ENCODE measurements around the gene DOCK4. TPM values are rescaled to one million over a fixed set of nuclear protein-coding genes. Genes with fewer than 3 reads are reported as not detected.

Gene DOCK4
- total and polyA plus RNA-seq, 5 donors from 2014 or later, result 0.44 TPM; not detected in 4

DNA sequence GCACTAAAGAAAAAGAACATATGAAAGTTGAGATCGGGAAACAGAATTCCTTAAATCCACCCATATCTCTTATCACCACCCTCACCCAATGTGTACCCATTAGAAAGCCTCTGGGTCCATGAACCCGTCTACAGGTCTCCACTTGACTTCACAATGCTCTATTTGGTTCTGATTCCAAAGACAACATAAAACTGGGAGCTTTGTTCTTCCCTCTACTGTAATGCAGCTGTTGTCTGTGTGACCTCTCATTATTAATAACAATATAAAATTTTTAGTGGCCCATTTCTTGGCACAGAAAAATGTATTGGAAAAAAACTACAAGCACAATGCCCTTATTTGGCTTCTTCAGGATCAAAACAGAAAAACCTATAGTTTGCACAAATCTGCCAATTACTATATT, 30.0 kb downstream of the DOCK4 start:
- Mint-ChIP-seq H3K36me3 (no peaks in the 10 kb centered on the region), H3K9me3 (peaks cover 0 to 4% (median 0%) of the 10 kb centered on the region in 7 donors), H3K27me3 (peaks cover 21% of the 10 kb centered on the region), H3K4me3 (no peak overlapping the region), H3K4me1 (no peaks in the 10 kb centered on the region), H3K27ac (no peak overlapping the region)
- H3K4me3 ChIP-seq (ENCODE audit: low read depth, low read length), result no peak overlapping the region
- H3K36me3 ChIP-seq (ENCODE audit: control insufficient read depth, insufficient read depth, low read length), result no peaks in the 10 kb centered on the region
- peaks cover 17% of the 10 kb centered on the region for H3K27me3 ChIP-seq (ENCODE audit: control insufficient read depth, insufficient read depth, low read length)
- DNase-seq (no peak), ATAC-seq (ENCODE audit: low read depth in 2 of 2) (no peak)
- no peak overlapping the region for H3K27ac ChIP-seq (ENCODE audit: insufficient read depth, low read length, poor library complexity, severe bottlenecking)
- H3K9me3 ChIP-seq (ENCODE audit: control insufficient read depth in 2 of 2, low read length in 2 of 2), result peaks cover 0 to 2% of the 10 kb centered on the region in 2 experiments
- no peaks in the 10 kb centered on the region for H3K4me1 ChIP-seq (ENCODE audit: control insufficient read depth, insufficient read depth, low read length, poor library complexity, severe bottlenecking)

DNA sequence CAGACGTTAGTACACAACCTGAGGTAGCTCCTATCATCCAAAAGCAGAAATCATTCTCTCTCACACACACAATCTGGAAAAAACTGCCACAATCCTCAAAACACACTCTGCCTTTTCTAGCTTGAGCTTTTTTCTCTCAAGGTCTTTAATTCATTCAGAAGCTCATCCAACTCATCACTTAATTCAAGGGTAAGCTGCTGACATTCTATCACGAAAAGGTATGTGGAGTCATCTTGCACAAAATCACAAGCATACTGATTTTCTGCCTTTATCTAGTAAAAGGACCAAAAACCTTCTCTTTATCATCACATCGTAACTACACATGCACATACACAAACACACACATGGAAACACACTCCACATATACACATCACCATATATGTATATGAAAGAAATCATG, 32.0 kb downstream of the DOCK4 start:
- Mint-ChIP-seq H3K4me1 (no peaks in the 10 kb centered on the region), H3K27me3 (peaks cover 21% of the 10 kb centered on the region), H3K9me3 (peaks cover 0 to 4% (median 0%) of the 10 kb centered on the region in 7 donors), H3K4me3 (no peak overlapping the region), H3K27ac (no peak overlapping the region), H3K36me3 (no peaks in the 10 kb centered on the region)
- ATAC-seq (ENCODE audit: low read depth in 2 of 2) (no peak), DNase-seq (no peak)
- H3K9me3 ChIP-seq (ENCODE audit: control insufficient read depth in 2 of 2, low read length in 2 of 2), result peaks cover 0 to 2% of the 10 kb centered on the region in 2 experiments
- peaks cover 17% of the 10 kb centered on the region for H3K27me3 ChIP-seq (ENCODE audit: control insufficient read depth, insufficient read depth, low read length)
- no peaks in the 10 kb centered on the region for H3K4me1 ChIP-seq (ENCODE audit: control insufficient read depth, insufficient read depth, low read length, poor library complexity, severe bottlenecking)
- H3K36me3 ChIP-seq (ENCODE audit: control insufficient read depth, insufficient read depth, low read length), result no peaks in the 10 kb centered on the region
- H3K27ac ChIP-seq (ENCODE audit: insufficient read depth, low read length, poor library complexity, severe bottlenecking), result no peak overlapping the region
- H3K4me3 ChIP-seq (ENCODE audit: low read depth, low read length), result no peak overlapping the region

DNA sequence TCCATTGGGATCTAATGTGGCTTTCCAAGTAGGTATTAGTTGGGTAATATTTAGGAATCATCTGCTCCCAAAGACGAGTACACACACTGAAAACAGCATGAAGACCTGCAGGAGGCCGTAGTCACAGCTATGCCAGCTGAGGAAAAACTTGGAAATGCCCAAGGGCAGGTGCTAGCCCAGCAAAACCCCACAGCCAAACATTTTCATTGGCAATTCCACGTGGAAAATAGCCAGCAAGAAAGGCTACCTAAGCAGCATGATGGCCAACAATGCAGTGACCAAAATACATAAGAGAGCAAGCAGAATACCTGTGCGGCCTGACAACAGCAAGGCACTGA, 32.7 kb downstream of the DOCK4 start:
- peaks cover 0 to 4% (median 0%) of the 10 kb centered on the region in 7 donors for H3K9me3 Mint-ChIP-seq
- peaks cover 21% of the 10 kb centered on the region for H3K27me3 Mint-ChIP-seq
- Histone ChIP-seq H3K4me1 (ENCODE audit: control insufficient read depth, insufficient read depth, low read length, poor library complexity, severe bottlenecking) (no peaks in the 10 kb centered on the region), H3K27me3 (ENCODE audit: control insufficient read depth, insufficient read depth, low read length) (peaks cover 17% of the 10 kb centered on the region), H3K36me3 (ENCODE audit: control insufficient read depth, insufficient read depth, low read length) (no peaks in the 10 kb centered on the region), H3K27ac (ENCODE audit: insufficient read depth, low read length, poor library complexity, severe bottlenecking) (no peak overlapping the region), H3K9me3 (ENCODE audit: control insufficient read depth in 2 of 2, low read length in 2 of 2) (peaks cover 0 to 2% of the 10 kb centered on the region in 2 experiments), H3K4me3 (ENCODE audit: low read depth, low read length) (no peak overlapping the region)
- no peak overlapping the region for H3K4me3 Mint-ChIP-seq
- no peaks in the 10 kb centered on the region for H3K4me1 Mint-ChIP-seq
- no peaks in the 10 kb centered on the region for H3K36me3 Mint-ChIP-seq
- no peak overlapping the region for H3K27ac Mint-ChIP-seq
- DNase-seq (no peak), ATAC-seq (ENCODE audit: low read depth in 2 of 2) (no peak)

DNA sequence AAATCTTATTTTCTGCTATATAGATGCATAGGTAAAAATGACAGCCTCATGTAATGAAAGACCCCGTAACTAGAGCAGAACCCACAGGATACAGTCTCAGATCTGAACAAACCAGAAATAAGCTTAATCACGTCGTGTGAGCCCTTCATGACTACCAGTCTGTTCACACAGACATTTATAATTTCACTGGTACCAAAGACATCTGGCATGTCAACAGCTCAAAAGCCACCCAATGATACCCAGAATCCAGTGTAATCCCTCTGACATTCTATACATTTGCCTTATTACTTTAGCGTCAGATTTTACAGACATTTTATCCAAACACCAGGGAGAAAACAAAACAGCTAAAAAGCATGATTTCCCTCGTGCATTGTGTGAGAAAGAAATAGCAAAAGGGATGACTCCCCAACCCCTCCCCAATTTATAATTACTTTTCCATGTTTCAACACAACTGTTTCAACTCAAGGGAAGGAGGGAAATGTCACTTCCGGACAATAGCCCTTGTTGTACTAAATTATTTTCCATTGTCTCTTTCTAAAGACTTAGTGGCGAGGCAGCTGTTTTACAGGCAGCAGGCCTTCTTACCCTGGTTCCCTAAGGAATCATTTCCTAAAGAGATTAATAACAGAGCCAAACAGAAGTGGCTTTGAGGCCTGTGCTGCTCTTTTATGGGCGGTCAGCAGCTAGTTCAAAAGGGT, 33.2 kb downstream of the DOCK4 start:
- H3K27me3 Mint-ChIP-seq, result peaks cover 24% of the 10 kb centered on the region
- no peak for ATAC-seq (ENCODE audit: low read depth in 2 of 2)

GRCh38 chr7:112171673-112172072, 34.5 kb downstream of the DOCK4 start:
- no peak overlapping the region for H3K27ac Mint-ChIP-seq
- no peak for ATAC-seq (ENCODE audit: low read depth in 2 of 2)
- DNase-seq, result no peak
- peaks cover 10% of the 10 kb centered on the region for H3K27me3 ChIP-seq (ENCODE audit: control insufficient read depth, insufficient read depth, low read length)
- H3K4me3 ChIP-seq (ENCODE audit: low read depth, low read length), result no peak overlapping the region
- H3K36me3 ChIP-seq (ENCODE audit: control insufficient read depth, insufficient read depth, low read length), result no peaks in the 10 kb centered on the region
- H3K4me3 Mint-ChIP-seq, result no peak overlapping the region
- peaks cover 22% of the 10 kb centered on the region for H3K27me3 Mint-ChIP-seq
- no peak overlapping the region for H3K27ac ChIP-seq (ENCODE audit: insufficient read depth, low read length, poor library complexity, severe bottlenecking)
- peaks cover 0 to 1% of the 10 kb centered on the region in 2 experiments for H3K9me3 ChIP-seq (ENCODE audit: control insufficient read depth in 2 of 2, low read length in 2 of 2)
- H3K4me1 Mint-ChIP-seq, result no peaks in the 10 kb centered on the region
- H3K9me3 Mint-ChIP-seq, result peaks cover 0 to 4% (median 0%) of the 10 kb centered on the region in 7 donors
- H3K36me3 Mint-ChIP-seq, result no peaks in the 10 kb centered on the region
- no peaks in the 10 kb centered on the region for H3K4me1 ChIP-seq (ENCODE audit: control insufficient read depth, insufficient read depth, low read length, poor library complexity, severe bottlenecking)

More for the DNA sequence above, 33.2 kb downstream of the DOCK4 start:
- Histone ChIP-seq H3K9me3 (ENCODE audit: control insufficient read depth in 2 of 2, low read length in 2 of 2) (peaks cover 0 to 2% of the 10 kb centered on the region in 2 experiments), H3K4me1 (ENCODE audit: control insufficient read depth, insufficient read depth, low read length, poor library complexity, severe bottlenecking) (no peaks in the 10 kb centered on the region), H3K27ac (ENCODE audit: insufficient read depth, low read length, poor library complexity, severe bottlenecking) (no peak overlapping the region), H3K36me3 (ENCODE audit: control insufficient read depth, insufficient read depth, low read length) (no peaks in the 10 kb centered on the region), H3K4me3 (ENCODE audit: low read depth, low read length) (no peak overlapping the region), H3K27me3 (ENCODE audit: control insufficient read depth, insufficient read depth, low read length) (peaks cover 17% of the 10 kb centered on the region)
- Mint-ChIP-seq H3K27ac (no peak overlapping the region), H3K4me3 (no peak overlapping the region), H3K4me1 (no peaks in the 10 kb centered on the region), H3K9me3 (peaks cover 0 to 4% (median 0%) of the 10 kb centered on the region in 7 donors), H3K36me3 (no peaks in the 10 kb centered on the region)
- no peak for DNase-seq

DNA sequence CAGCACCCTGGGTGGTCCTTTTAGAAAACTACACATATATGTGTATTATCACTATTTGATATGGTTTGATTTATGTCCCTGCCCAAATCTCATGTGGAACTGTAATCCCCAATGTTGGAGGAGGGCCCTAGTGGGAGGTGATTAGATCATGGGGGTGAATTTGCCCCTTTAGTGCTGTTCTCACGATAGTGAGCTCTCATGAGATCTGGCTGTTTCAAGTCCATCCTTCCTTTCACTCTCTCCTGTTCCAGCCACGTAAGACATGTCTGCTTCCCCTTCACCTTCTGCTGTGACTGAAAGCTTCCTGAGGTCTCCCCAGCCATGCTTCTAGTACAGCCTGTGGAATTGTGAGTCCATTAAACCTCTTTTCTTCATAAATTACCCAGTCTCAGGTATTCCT, 37.3 kb downstream of the DOCK4 start:
- Histone ChIP-seq H3K9me3 (ENCODE audit: control insufficient read depth in 2 of 2, low read length in 2 of 2) (no peaks in the 10 kb centered on the region), H3K27me3 (ENCODE audit: control insufficient read depth, insufficient read depth, low read length) (no peaks in the 10 kb centered on the region), H3K4me1 (ENCODE audit: control insufficient read depth, insufficient read depth, low read length, poor library complexity, severe bottlenecking) (no peaks in the 10 kb centered on the region), H3K36me3 (ENCODE audit: control insufficient read depth, insufficient read depth, low read length) (no peaks in the 10 kb centered on the region), H3K27ac (ENCODE audit: insufficient read depth, low read length, poor library complexity, severe bottlenecking) (no peak overlapping the region), H3K4me3 (ENCODE audit: low read depth, low read length) (no peak overlapping the region)
- Mint-ChIP-seq H3K27ac (no peak overlapping the region), H3K27me3 (peaks cover 16% of the 10 kb centered on the region), H3K9me3 (no peaks in the 10 kb centered on the region), H3K4me1 (no peaks in the 10 kb centered on the region), H3K36me3 (no peaks in the 10 kb centered on the region), H3K4me3 (no peak overlapping the region)
- DNase-seq, result no peak
- ATAC-seq (ENCODE audit: low read depth in 2 of 2), result no peak

GRCh38 chr7:112167147-112167546, 39.1 kb downstream of the DOCK4 start:
- Histone ChIP-seq H3K27ac (ENCODE audit: insufficient read depth, low read length, poor library complexity, severe bottlenecking) (no peak overlapping the region), H3K27me3 (ENCODE audit: control insufficient read depth, insufficient read depth, low read length) (no peaks in the 10 kb centered on the region), H3K36me3 (ENCODE audit: control insufficient read depth, insufficient read depth, low read length) (no peaks in the 10 kb centered on the region), H3K4me3 (ENCODE audit: low read depth, low read length) (no peak overlapping the region), H3K9me3 (ENCODE audit: control insufficient read depth in 2 of 2, low read length in 2 of 2) (no peaks in the 10 kb centered on the region), H3K4me1 (ENCODE audit: control insufficient read depth, insufficient read depth, low read length, poor library complexity, severe bottlenecking) (no peaks in the 10 kb centered on the region)
- H3K27ac Mint-ChIP-seq, result no peak overlapping the region
- H3K4me3 Mint-ChIP-seq, result no peak overlapping the region
- no peak for DNase-seq
- H3K9me3 Mint-ChIP-seq, result no peaks in the 10 kb centered on the region
- H3K27me3 Mint-ChIP-seq, result peaks cover 11% of the 10 kb centered on the region
- no peak for ATAC-seq (ENCODE audit: low read depth in 2 of 2)
- no peaks in the 10 kb centered on the region for H3K36me3 Mint-ChIP-seq
- H3K4me1 Mint-ChIP-seq, result no peaks in the 10 kb centered on the region

- Mint-ChIP-seq H3K27me3 (no peaks in the 10 kb centered on the region), H3K27ac (no peak overlapping the region), H3K4me3 (no peak overlapping the region), H3K9me3 (peaks cover 0 to 3% (median 0%) of the 10 kb centered on the region in 7 donors), H3K36me3 (no peaks in the 10 kb centered on the region), H3K4me1 (no peaks in the 10 kb centered on the region)
- ATAC-seq (ENCODE audit: low read depth in 2 of 2) (no peak), DNase-seq (no peak)
- Histone ChIP-seq H3K36me3 (ENCODE audit: control insufficient read depth, insufficient read depth, low read length) (no peaks in the 10 kb centered on the region), H3K4me3 (ENCODE audit: low read depth, low read length) (no peak overlapping the region), H3K27me3 (ENCODE audit: control insufficient read depth, insufficient read depth, low read length) (peaks cover 3% of the 10 kb centered on the region), H3K9me3 (ENCODE audit: control insufficient read depth in 2 of 2, low read length in 2 of 2) (no peaks in the 10 kb centered on the region), H3K4me1 (ENCODE audit: control insufficient read depth, insufficient read depth, low read length, poor library complexity, severe bottlenecking) (no peaks in the 10 kb centered on the region), H3K27ac (ENCODE audit: insufficient read depth, low read length, poor library complexity, severe bottlenecking) (no peak overlapping the region)
These were observed 43.3 kb downstream of the DOCK4 start for GRCh38 chr7:112162784-112163506.
